Stomach smooth muscle (tissue), 2 donors: ENCODE data around the gene DGKG.

Experiments used
- H3K27ac ChIP-seq: one replicate; pipeline ENCODE4 v1.7.0; 2013; ENCODE audit warnings: mild to moderate bottlenecking, low read length, inconsistent platforms
- H3K27me3 ChIP-seq, 2 donors: one replicate each; pipeline ENCODE4 v1.7.0; 2013; ENCODE audit warnings: low read length in 2 of 2; ENCODE audit not compliant: insufficient read depth in 2 of 2, control insufficient read depth in 1 of 2
- H3K36me3 ChIP-seq, 2 donors: one replicate each; pipeline ENCODE4 v1.7.0; 2013; ENCODE audit warnings: low read length in 2 of 2; ENCODE audit not compliant: control insufficient read depth in 2 of 2, insufficient read depth in 2 of 2
- H3K4me1 ChIP-seq: one replicate; pipeline ENCODE4 v1.7.0; 2013; ENCODE audit warnings: low read length; ENCODE audit not compliant: control insufficient read depth, insufficient read depth
- H3K4me3 ChIP-seq, 2 donors: one replicate each; pipeline ENCODE4 v1.7.0; 2013; ENCODE audit warnings: low read length in 2 of 2
- H3K9ac ChIP-seq, 2 donors: one replicate each; pipeline ENCODE4 v1.7.0; 2013; ENCODE audit warnings: low read length in 2 of 2, mild to moderate bottlenecking in 1 of 2
- H3K9me3 ChIP-seq, 2 donors: one replicate each; pipeline ENCODE4 v1.7.0; 2013; ENCODE audit warnings: low read length in 2 of 2; ENCODE audit not compliant: control insufficient read depth in 2 of 2
- donor health status: healthy.
- donor health status: Pancreatic carcinoma.

The DGKG gene

DNA sequence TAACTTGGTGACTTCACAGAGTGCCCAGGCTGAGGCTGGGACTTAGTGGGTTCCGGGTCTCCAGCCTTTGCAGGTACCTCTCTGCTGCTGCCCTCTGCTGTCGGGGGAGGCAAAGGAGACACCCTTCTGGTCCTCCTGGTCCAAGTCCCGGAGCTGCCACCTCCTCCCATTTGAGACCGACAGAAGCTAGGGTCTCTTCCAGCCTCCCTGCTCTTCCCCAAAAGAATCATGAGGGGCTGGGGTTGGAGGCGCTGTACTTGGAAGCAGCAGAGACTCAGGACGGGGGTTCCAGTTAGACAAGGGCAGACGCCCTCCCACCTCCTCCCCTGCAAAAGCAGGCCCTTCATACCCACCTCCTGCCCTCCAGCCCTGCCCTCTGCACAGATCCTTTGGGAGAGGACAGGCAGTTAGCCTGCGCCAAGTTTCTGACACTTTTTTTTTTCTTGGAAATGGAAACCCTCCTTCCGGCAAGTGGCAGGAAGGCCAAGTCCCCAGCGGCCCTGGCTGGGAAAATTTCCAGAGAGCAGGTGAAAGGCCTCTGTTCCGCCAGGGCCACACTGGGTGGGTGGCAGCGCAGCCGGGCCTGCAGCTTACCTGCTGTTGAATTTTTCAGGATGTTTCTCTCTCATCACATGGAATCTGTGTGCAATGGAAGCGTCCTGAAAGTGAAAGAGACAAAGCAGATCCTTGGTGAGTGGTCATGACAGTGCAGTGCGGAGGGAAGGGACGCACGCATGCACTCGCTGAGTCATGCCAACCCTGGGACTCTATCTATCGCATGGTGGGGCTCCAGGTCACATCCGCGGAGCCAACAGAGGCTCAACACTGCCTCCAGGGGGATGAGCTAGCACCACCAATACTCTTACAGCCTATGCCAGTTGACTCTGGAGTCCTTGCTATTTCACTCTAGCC lies 119.9 kb downstream of the DGKG start:
- H3K4me3 ChIP-seq: peak overlapping the region in 1 of 2 donors; percentile 55
- H3K4me1 ChIP-seq: no peaks in the 10 kb centered on the region
- no peaks in the 10 kb centered on the region for H3K9me3 ChIP-seq
- no peak overlapping the region for H3K9ac ChIP-seq
- peaks cover 18 to 36% of the 10 kb centered on the region in 2 donors for H3K36me3 ChIP-seq
- no peak overlapping the region for H3K27ac ChIP-seq
- no peaks in the 10 kb centered on the region for H3K27me3 ChIP-seq

DNA sequence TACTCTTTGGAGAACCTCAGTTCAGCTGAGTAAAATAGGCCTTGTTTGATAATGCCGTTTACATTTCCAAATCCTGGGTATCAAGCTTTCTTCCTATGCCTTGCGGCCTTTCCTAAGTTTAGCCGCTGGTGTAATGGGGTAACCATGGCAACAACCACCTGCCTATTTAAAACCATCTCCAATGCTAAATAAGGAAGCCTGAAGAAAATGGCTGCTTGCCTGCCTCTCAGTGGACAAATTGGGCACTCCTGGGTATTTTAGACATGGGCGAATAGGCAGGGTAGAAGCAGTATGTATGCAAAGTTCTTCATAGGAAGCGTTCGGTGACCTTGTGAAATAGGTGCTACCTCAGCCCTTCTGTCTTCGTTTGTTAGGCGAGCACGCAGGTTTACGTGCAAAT lies 122.7 kb downstream of the DGKG start:
- no peaks in the 10 kb centered on the region for H3K27me3 ChIP-seq
- peaks cover 7 to 29% of the 10 kb centered on the region in 2 donors for H3K36me3 ChIP-seq
- no peak overlapping the region for H3K4me3 ChIP-seq
- no peak overlapping the region for H3K9ac ChIP-seq
- no peak overlapping the region for H3K27ac ChIP-seq
- H3K4me1 ChIP-seq: no peaks in the 10 kb centered on the region
- H3K9me3 ChIP-seq: no peaks in the 10 kb centered on the region

DNA sequence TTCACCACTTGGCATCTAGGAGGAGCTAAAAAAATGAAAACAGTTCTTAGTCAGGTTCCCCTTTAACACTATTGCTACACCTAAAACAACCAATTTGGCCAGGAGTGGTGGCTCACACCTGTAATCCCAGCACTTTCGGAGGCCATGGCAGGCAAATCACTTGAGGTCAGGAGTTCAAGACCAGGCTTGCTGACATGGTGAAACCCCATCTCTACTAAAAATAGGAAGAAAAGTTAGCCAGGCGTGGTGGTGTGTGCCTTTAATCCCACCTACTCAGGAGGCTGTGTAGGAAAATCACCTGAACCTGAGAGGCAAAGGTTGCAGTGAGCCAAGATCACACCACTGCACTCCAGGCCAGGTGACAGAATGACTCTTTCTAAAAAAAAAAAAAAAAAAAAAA lies 124.1 kb downstream of the DGKG start:
- H3K27me3 ChIP-seq: no peaks in the 10 kb centered on the region
- H3K27ac ChIP-seq: no peak overlapping the region
- no peaks in the 10 kb centered on the region for H3K9me3 ChIP-seq

DNA sequence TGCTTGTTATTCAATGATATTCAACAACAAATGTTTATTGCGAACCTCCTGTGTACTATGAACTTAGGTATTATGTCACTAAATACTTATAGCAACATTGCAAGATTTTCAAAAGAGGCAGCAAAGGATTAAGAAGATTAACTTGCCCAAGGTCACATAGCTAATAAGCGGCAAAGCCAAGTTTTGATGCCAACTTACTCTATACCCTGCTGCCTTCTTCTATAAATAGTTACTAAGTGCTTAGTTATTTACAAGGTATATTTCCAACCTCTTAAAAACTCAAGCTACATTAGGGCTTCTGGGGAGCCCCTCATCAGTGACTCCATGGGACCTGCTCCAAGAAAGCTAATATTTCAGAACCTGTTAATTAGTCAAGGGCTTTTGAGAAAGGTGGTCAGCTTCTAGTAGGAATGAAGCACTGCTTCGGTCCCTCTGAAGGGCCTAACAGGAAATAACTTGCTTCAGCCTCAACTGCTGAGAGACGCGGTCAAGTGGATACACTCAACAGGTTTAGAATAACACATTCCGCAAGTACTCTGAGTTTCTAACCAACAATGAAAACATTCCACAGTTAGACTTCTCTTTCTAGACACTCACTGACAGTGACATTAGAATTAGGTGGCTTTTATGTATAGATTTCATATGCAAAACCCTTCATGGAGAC lies 125.5 kb downstream of the DGKG start:
- Histone ChIP-seq H3K9me3 (no peaks in the 10 kb centered on the region), H3K36me3 (peaks cover 17 to 25% of the 10 kb centered on the region in 2 donors), H3K27me3 (no peaks in the 10 kb centered on the region), H3K9ac (no peak overlapping the region), H3K27ac (no peak overlapping the region), H3K4me1 (no peaks in the 10 kb centered on the region), H3K4me3 (no peak overlapping the region)

More for the DNA sequence above, 124.1 kb downstream of the DGKG start:
- Histone ChIP-seq H3K4me3 (no peak overlapping the region), H3K9ac (no peak overlapping the region), H3K4me1 (no peaks in the 10 kb centered on the region), H3K36me3 (peaks cover 15 to 31% of the 10 kb centered on the region in 2 donors)

DNA sequence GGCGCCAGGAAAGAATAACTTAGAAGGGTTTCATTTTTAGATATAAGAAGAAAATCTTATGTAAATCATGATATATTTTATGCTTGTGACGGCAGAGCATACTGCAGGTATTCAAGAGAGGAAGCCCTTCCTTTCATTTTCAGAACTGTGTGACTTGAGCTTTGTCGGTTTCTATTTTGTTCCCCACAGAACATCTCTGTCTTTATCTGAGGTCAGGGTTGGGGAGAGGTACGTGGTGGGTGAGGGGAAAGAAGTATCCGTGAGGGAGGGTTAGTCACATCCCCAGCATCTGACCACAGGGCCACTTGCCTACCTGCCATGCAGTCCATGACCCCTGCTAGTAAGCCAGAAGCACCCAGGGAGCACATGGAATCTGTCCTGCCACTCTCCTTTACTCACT lies 126.5 kb downstream of the DGKG start:
- Histone ChIP-seq H3K27ac (no peak overlapping the region), H3K9me3 (no peaks in the 10 kb centered on the region), H3K9ac (no peak overlapping the region), H3K4me1 (no peaks in the 10 kb centered on the region), H3K27me3 (no peaks in the 10 kb centered on the region), H3K4me3 (no peak overlapping the region), H3K36me3 (peaks cover 13 to 21% of the 10 kb centered on the region in 2 donors)

DNA sequence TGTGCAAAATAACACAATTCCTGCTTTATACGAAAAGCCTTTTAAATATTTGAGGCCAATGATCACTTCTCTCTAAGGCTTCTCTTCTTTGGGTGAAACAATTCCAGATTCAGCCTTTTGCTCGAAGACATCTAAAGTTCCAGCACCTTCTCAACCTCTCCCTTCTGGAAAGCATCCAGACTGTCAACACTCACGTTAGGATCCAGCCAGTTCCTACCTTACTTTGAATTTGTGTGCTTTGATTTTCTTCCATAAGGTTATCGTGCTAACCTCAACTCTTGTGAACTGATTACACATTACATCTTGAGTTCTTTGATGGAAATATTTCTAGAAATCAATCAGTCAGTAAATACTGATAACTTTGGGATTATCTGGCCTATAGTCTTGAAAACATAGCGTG lies 127.9 kb downstream of the DGKG start:
- Histone ChIP-seq H3K36me3 (peaks cover 11 to 18% of the 10 kb centered on the region in 2 donors), H3K4me1 (no peaks in the 10 kb centered on the region), H3K9ac (no peak overlapping the region), H3K27me3 (no peaks in the 10 kb centered on the region), H3K4me3 (no peak overlapping the region), H3K27ac (no peak overlapping the region), H3K9me3 (no peaks in the 10 kb centered on the region)

DNA sequence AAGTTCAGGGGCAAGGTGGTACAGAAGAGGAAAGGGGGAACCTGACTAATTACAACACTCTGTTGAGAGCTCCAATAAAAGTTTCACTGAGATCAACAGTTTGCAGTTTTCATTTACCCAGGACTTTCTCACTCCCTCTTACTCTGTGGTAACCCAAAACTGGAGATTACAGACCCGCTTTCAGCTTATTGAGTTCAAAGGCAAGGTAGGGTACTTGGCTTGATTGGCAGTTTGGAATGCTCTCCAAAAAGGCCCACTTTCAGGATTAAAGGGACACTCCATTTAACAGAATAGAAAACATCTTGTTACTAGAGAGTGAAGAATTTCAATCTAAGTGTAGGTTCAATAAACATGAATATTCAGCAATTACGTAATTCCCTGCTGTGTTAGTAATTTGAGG lies 135.6 kb downstream of the DGKG start:
- H3K27me3 ChIP-seq: no peaks in the 10 kb centered on the region
- no peaks in the 10 kb centered on the region for H3K4me1 ChIP-seq
- no peaks in the 10 kb centered on the region for H3K9me3 ChIP-seq
- no peak overlapping the region for H3K4me3 ChIP-seq
- H3K36me3 ChIP-seq: peaks cover 11 to 17% of the 10 kb centered on the region in 2 donors
- no peak overlapping the region for H3K9ac ChIP-seq
- H3K27ac ChIP-seq: no peak overlapping the region

DNA sequence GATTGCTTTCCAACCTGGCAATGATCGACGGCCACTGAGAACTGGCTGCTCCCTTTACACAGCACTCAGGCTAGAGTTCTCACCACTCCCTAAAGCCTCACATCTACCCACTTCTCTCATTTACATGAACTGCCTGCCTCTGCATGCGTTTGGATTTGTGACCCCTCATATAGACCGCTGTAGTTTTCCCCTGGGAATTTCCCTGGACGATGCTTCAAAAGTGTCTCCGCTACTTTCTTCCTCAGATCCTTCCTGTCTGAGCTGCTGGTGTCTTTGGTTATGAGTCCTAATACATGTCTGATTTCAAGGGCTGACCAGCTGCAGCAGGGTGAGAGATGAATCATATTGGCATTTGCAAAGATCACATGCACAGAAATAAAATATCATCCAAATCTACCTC lies 136.4 kb downstream of the DGKG start:
- Histone ChIP-seq H3K27ac (no peak overlapping the region), H3K4me3 (no peak overlapping the region)

DNA sequence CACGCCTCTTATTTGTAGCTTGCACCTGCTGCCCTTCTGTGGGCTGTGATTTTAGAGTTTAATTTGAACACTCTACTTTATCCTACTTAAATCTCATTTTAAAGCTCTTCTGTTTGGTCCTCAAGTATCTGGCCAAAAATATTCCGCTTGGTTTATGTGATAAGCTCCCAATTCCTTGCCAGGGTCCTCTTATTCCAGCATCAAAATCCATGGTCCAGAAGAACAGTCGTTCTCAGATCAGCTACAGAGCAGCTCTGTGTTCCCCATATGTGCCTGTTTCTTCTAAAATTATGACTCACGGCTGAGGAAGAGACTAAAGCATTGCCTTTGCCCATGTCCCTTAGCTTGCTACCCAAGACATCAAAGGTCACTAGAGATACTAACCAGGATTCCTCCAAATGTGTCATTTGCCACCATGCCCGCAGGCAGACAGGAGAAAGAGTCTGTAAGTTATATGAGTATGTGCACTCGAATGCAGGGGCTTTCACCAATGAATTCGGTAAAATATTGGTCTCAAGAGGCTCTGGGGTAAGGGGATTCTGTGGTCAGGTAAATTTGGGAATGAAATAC lies 137.9 kb downstream of the DGKG start:
- Histone ChIP-seq H3K4me1 (no peaks in the 10 kb centered on the region), H3K27me3 (no peaks in the 10 kb centered on the region), H3K9me3 (no peaks in the 10 kb centered on the region), H3K27ac (no peak overlapping the region), H3K9ac (no peak overlapping the region), H3K36me3 (peaks cover 14% of the 10 kb centered on the region in 2 donors), H3K4me3 (no peak overlapping the region)

More for the DNA sequence above, 136.4 kb downstream of the DGKG start:
- H3K27me3 ChIP-seq: no peaks in the 10 kb centered on the region
- no peaks in the 10 kb centered on the region for H3K4me1 ChIP-seq
- H3K9me3 ChIP-seq: no peaks in the 10 kb centered on the region
- no peak overlapping the region for H3K9ac ChIP-seq
- peaks cover 11 to 17% of the 10 kb centered on the region in 2 donors for H3K36me3 ChIP-seq

DNA sequence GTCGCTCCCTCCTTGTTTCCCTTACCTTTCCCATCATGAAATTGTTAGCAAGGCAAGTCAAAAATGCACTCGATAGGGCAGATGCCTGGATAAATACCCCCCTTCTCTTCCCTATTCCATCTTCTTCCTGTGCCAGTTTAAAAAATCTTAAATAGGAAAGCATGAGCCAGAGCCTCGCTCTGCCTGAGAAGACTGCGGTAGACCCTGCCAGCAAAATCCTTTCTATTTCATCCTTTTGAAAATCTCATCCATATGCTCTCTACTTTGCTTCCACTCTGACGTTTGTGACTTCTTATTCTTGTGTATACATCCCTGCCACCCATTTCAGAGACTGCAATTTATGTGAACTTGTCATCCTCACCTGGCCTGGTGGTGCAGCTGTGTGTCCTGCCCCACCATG lies 138.6 kb downstream of the DGKG start:
- Histone ChIP-seq H3K36me3 (peaks cover 9 to 10% of the 10 kb centered on the region in 2 donors), H3K27ac (no peak overlapping the region), H3K27me3 (no peaks in the 10 kb centered on the region), H3K4me3 (no peak overlapping the region), H3K9ac (no peak overlapping the region), H3K9me3 (no peaks in the 10 kb centered on the region), H3K4me1 (no peaks in the 10 kb centered on the region)
